Nucleus accumbens (tissue), 56 donors: Measurements from ENCODE around the gene PRRG3.
A peak's percentile ranks its signal among the peaks of the same experiment; 100 is the strongest.

Experiments
- DNase-seq, 56 donors: peaks; one replicate each; lab custom pipeline; 2025; lab: John Stamatoyannopoulos, UW

The PRRG3 gene

GRCh38 chrX:151704041-151704663, 8.9 kb downstream of the PRRG3 start:
- DNase-seq = no peak

DNA sequence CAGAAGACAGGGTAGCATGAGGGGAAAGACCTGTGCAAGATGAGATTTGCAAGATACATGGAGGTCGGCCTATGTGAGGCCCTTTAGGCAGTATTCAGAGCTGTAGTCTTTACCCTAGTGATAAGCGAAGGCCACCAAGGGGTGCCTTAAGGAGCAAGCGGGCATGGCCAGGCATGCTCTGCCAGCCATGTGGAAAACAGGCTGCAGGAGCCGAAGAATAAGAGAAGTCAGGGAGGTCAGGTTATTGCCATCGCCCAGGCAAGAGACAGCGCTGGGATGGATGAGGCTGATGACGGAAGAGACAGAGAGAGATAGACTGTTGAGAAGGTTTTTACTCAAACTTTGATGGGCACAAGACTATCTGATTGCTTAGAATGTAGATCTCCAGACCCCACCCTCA, 13.6 kb downstream of the PRRG3 start:
- DNase-seq = no peak

DNA sequence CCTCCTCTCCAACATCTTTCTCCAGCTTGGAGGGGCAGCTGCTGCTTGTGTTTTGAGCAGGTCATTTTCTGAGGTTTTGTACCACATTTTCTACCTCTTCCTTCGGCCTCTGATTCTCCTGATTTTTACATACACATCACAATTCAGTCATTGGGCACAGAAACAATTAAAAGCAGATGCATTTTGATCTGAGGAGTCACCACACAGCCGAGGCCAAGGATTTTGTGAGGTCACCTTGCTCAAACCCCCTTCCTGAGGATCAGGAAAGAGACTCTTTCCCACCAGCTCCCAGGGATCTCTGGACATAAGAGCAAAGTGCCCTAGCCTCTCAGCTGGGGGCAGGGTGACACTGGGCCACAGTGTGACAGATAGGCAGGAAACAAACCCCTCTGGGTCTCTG, 15.2 kb downstream of the PRRG3 start:
- DNase-seq = no peak

GRCh38 chrX:151711154-151711553, 15.9 kb downstream of the PRRG3 start:
- DNase-seq = no peak

DNA sequence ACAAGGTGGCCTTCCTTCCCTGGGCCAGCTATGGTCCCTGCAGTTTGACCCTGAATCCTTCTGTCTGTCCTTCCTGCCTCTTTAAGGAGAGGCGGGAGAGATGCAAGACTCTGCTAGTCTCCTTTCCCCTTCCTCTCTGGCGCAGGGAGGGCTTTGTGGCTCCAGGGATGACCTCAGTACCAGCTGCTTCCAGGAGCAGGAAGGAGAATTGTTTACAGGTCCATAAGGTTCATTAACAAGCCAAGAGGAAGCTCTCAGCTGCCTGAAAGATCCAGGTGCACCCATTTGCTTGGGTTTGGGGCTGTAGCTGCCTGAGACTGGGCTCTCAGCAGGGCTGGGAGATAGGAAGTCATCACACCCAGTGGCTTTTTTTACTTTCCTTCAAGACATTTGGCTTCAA, 16.5 kb downstream of the PRRG3 start:
- DNase-seq = no peak

GRCh38 chrX:151712253-151712652, 17.0 kb downstream of the PRRG3 start:
- no peak for DNase-seq

DNA sequence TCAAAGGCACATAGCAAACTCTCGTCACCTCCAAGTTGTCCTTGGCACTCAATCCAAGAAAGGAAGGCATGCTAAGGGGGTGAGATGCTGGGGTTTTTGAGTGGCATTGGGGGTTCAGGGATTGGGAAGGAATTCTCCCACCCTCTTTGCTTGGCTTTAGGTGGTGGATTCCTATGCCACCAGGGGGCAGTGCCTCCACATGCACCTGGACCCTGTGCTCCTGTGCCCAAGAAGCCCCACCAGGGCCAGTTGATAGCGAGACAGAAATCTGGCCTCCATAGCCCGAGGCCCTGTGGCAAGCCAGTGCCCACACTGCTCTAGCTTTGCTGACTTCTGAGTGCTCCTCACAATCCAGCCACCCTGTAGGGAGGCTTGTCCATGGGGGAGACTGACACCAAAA, 18.6 kb downstream of the PRRG3 start:
- DNase-seq = peak in 3 of 56 donors; percentile 2 to 7 (median 3)

DNA sequence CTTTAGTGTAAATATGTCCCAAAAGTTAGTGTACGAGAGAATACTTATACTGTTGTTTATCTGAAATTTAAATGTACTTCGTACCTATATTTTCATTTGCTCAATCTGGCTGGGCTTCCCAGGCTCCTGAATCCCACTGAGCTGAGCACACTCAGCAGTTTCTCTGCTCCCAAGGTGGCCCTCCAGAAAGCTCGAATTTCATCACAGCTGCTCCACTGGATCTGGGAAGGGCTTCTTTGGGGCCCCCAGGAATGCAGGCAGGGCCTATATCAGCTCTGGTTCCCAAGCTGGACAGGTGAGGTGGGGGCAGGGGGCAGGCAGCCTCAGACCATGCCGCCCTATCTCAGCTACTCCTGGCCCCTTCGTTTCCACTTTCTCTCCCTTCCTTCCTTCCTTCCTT, 19.1 kb downstream of the PRRG3 start:
- no peak for DNase-seq

- DNase-seq = no peak
Observed at GRCh38 chrX:151715752-151716151, 20.5 kb downstream of the PRRG3 start, which contains the start of gene FATE1. FATE1 (plus strand) TSS chrX:151716035; CDS start chrX:151716120, 85 bp downstream.

DNA sequence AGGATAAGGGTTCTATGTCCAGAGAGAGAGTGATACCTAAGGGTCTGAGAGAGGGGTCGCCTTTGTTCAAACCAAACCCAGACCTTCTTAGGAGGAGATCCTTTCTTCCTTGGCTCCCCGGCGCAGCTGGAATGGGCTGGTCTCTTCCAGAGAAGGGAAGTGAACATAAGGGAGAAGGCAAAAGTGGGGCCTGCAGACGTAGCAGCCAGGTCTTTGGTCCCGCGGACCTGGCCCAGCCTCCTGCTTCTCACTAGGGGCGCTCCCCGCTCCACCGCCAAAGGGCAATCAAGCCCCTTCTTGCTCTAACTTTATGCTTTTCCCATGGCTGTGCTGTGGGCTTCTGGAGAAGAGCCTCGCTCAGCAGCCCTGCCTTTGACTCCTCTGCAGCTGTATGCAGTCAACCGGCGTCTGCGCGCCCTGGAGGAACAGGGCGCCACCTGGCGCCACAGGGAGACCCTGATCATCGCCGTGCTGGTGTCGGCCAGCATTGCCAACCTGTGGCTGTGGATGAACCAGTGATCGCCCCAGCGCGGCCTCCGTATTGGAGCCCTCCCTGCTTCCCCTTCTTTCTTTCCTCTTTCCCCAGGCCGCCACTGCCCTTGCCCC, 27.1 kb downstream of the PRRG3 start:
- peak in 1 of 56 donors; percentile 14 for DNase-seq

- DNase-seq = no peak
Observed at GRCh38 chrX:151723156-151723760, 28.0 kb downstream of the PRRG3 start.

GRCh38 chrX:151724563-151725337, 29.5 kb downstream of the PRRG3 start:
- DNase-seq = no peak

DNA sequence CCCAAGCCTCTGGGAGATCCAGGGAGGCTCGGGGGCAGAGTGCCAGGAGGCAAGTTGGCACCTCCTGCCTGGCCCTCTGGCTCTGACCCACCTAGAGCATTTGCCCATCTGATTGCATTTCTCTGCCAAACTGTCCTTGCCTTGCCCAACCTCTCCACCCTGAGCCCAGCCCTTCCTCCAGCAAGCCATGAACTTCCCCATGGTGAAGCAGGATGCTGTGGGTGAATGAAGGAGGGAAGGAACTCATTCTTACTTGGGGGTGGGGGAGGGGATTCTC, 30.0 kb downstream of the PRRG3 start:
- DNase-seq = no peak

DNA sequence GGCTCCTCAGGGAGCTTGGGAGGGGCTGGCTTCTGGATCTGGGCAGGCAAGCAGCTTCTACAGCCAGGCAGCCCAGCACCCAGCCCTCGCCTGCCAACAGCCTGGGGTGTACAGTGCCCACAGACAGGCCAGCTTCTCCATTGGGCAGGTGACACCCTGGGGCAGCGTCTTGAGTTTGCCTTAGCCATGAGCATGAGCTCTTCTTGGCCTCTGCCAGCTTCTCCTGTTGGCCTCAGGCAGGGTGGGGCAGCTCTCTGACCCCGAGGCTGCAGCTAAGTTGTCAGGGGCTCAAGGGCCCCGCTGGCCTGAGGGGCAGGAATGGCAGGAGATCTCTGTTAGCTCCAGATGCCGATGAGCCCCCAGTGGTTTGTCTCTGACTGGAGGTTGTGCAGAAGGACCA, 31.5 kb downstream of the PRRG3 start:
- DNase-seq = no peak

DNA sequence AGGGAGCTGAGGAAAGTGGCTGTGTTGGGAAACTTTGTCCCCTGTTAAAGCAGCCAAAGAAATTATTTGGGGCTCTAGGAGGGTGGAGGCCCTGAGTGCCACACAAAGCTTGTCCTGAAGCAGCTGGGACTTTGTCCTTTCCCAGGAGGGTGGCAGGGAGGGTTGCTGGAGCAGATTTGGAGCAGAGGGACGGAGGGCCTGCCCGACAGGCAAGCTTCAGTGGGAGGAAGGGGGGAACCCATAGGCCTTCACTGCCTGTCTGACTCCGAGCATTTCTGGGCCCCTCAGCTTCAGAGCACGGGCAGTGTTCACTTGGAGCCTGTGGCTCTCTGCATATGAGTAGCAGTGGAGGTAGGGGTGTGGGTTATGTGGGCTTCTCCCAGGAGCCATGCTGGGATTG, 32.1 kb downstream of the PRRG3 start:
- DNase-seq = no peak

DNA sequence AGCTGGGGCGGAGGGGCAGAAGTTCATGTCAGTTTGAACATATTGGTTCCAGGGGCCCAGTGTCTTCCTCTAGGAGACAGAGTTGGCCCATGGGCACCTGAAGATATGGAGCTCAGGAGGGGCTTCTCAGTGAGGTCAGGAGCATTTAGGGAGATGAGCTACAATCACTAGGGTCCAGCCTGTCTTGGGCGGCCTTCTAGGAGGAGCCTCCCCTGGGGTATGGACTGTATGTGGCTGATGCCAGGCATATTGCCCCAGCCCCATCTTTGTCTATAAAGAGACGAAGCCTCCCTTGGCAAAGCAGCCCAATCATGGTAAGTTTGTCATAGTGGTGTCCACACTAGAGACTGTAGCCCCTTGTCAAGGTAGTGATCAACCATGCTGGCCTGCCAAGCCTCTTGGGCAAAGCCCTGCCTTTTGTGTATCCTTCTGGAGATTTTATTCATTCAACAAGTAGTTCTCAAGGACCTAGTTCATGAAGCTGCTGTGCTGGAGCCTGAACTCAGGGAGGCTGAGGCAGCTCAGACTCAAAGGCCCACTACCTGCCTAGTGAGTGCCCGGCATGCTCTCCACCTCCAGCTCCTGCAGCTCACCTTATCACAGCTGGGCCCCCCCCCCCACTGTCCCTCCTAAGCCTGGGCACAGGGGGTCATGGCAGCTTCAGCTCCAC, 33.9 kb downstream of the PRRG3 start:
- no peak for DNase-seq

- no peak for DNase-seq
Observed at GRCh38 chrX:151734446-151734845, 39.2 kb downstream of the PRRG3 start, which contains the start of gene CNGA2. CNGA2 (plus strand) TSS chrX:151734746; CDS start chrX:151738484, 3,738 bp downstream.

DNA sequence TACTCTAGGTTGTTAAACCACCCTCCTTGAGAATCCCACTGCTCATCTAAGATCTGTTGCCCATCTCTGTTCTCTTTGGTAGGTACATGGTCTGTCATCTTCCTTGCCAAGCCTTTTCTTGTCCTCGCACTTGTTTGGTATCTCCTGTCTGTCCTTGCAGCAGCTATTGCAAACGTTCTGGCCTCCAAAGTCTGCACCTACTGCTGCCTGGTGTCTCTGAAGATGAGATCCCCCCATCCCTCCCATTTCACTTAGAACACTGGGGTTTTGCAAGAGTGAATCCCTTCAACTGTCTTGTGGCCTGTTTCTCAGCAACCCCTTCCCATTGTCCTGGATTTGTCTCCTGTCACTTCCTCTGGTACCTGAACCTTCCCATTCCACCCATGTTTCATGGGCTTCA, 40.0 kb downstream of the PRRG3 start:
- DNase-seq = no peak

GRCh38 chrX:151736685-151737084, 41.4 kb downstream of the PRRG3 start:
- DNase-seq = no peak

- no peak for DNase-seq
Observed at GRCh38 chrX:151737494-151737893, 42.2 kb downstream of the PRRG3 start.

DNA sequence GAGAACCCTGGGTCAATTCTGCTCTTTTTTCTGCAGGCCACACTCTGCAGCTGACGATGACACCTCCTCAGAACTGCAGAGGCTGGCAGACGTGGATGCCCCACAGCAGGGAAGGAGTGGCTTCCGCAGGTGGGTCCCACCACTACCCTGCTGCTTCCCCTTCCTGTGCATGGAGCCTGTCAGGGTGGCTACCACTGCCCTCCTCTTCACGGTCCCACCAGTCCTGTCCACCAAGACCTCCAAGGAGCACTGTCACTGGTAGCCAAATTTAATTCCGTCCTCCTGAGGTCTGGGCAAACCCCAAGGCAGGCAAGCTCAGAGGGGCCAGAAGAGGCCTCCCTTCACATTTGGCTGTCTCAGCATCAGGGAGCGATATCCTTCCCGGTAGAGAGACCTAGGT, 43.5 kb downstream of the PRRG3 start:
- no peak for DNase-seq
